Measurements from ENCODE around the gene GDPD1.
"Not testable (repeated sequence)": the region's sequence is repeated elsewhere in the genome, so short reads cannot be mapped to it uniquely, and the experiment has no call there.

GDPD1 gene

DNA sequence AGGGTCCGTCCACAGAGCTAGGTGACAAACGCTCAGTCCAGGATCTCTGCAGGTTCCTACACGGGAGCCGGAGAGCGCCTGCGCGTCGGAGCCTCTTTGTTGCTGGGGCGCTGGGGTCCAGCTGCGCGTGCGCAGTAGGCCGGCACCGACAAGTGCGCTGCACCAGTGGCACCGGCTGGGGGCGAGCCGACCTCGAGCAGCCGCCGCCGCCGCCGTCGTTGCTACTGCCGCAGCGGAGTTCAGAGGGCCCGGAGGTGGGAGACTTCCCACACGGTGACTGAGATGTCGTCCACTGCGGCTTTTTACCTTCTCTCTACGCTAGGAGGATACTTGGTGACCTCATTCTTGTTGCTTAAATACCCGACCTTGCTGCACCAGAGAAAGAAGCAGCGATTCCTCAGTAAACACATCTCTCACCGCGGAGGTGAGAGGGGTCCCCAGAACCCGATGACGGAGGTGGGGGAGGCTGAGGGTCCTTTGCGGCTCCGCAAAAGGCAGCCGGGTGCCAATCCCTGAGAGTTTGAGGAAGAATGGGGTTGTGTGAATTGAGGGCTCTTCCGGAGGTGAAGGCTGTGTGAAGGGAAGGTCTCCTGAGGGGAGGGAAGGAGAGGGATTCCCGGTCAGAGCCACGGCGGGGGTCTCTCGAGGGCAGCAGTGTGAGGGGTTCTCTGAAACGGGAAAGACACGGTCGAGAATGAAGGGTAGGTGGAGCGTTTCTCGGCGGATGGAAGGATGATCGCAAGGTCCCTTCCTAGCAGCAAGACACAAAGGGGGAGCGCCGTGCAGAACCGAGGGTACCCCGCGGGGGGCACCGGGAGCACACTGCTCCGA, at the start of gene GDPD1:
TSS of gene GDPD1 (plus strand) at position 184 of the 831 bp plus-strand sequence. CDS start at position 283, 99 bp downstream.
- DNase-seq: peak; percentile 57

DNA sequence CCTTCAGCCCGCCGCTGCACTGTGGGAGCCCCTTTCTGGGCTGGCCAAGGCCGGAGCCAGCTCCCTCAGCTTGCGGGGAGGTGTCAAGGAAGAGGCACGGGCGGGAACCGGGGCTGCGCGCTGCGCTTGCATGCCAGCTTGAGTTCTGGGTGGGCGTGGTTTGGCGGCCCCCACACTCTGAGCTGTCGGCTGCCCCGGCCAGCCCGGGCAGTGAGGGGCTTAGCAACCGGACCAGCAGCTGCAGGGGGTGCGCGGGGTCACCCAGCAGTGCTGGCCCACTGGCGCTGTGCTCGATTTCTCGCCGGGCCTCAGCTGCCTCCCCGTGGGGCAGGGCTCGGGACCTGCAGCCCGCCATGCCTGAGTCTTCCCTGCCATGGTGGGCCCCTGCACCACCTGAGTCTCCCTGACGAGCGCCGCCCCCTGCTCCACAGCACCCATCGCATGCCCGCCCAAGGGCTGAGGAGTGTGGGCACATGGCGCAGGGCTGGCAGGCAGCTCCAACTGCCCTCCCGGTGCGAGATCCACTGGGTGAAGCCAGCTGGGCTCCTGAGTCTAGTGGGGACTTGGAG, 47.8 kb upstream of the GDPD1 start:
- no peak for DNase-seq

DNA sequence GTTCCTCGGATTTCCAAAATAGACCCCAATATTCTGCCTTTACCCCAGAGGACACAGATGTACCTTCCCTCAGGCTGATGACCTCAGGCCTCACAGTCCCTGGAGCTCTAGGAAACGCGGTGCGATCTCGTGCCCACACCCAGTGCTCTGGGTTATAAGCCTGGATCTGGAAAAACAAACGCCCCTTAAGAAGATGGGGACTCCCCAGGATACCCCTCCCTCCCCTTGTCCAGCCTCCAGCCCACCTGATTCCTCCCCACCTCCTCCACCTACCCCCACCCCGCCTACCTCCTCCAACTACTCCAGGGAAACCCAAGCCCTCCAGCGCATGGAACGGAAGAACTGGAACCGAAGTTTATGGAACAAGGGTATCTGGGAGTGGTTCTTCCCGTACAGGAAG, 45.6 kb upstream of the GDPD1 start:
- no peak for DNase-seq

- DNase-seq: no peak
Measured at GRCh38 chr17:59175076-59175475, 45.2 kb upstream of the GDPD1 start.

DNA sequence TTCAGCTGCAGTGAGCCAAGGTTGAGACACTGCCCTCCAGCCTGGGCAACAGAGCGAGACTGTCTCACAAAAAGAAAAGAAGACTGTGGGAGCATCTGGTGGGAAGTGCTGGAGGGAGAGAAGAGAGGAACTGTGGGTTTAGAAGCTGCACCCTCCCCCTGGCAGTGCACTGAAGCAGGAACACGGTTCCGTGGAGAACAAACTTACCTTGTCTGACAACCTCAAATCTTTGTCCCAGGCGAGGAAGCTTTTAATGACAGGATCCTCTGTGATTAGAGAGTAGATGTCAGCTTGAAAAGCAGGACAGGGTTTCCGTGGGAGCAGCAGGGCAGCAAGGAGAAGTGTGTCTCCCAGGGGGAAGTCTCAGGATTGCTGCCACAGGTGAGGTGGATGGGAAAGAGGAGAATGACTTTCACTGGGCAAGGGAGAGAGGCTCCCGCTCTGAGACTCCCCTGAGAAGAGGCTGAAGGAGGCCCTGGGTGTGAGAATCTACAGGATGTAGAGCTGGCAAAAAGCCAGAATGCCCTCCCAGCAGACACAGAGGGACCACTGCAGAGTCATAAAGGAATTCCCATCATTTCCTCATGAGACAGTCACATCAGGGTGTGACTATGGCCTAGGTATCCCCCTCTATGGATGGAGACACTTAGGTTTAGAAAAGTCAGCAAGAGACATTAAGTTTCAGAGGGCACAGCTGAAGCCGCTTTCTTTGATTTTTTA, 41.9 kb upstream of the GDPD1 start:
- DNase-seq: no peak

DNA sequence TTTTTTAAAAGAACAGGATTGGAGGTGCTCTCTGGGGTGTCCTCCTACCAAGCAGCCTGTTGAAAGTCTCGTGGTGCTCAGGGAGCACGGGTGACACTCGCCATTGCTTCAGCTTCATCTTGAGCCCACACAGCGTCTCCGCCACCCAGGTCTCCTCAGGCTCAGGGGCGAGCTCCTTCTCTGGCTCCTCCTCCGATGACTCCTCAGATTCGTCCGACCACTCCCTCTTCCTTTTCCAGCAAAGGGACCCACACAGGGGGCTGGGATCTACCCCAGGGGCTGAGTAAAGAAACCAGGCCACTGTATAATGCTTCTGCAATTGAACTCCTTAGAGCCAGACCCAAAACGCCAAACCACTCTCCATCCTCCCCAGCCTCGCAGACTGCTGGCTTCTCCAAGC, 40.7 kb upstream of the GDPD1 start:
- DNase-seq: not testable (repeated sequence)

DNA sequence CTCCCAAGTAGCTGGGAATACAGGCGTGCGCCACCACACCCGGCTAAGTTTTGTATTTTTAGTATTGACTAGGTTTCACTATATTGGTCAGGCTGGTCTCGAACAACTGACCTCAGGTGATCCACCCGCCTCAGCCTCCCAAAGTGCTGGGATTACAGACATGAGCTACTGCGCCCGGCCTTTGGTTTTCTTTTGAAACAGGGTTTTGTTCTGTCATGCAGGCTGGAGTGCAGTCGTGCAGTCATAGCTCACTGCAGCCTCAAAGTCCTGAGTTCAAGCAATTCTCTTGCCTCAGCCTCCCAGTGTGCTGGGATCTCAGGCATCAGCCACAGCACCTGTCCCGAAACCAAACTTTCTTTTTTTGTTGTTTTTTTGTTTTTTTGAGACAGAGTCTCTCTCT, 39.7 kb upstream of the GDPD1 start:
- no peak for DNase-seq

- DNase-seq: no peak
Measured at GRCh38 chr17:59181481-59181880, 38.8 kb upstream of the GDPD1 start.

- no peak for DNase-seq
Measured at GRCh38 chr17:59185997-59186396, 34.3 kb upstream of the GDPD1 start.

GRCh38 chr17:59186850-59187249, 33.5 kb upstream of the GDPD1 start:
- DNase-seq: no peak

DNA sequence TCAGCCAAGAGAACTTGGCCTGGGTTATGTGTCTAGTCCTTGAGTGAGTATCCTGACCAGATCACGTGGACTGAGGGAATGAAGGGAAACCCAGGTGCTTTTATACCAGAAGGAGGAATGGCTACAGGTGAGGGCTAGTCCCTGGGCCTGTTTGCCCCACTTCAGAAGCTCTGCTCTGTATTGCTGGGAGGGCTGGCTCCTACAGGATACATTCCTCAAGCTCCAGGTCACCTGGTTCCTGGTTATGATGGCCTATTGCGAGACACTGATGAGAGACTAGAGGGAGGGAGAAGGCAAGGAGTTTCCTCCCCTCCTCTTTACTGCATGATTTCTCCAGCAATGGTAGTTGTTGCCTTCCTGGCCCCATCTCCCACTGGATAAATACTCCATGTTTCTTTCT, 29.5 kb upstream of the GDPD1 start:
- no peak for DNase-seq

- no peak for DNase-seq
Measured at GRCh38 chr17:59193336-59193862, 26.9 kb upstream of the GDPD1 start.

DNA sequence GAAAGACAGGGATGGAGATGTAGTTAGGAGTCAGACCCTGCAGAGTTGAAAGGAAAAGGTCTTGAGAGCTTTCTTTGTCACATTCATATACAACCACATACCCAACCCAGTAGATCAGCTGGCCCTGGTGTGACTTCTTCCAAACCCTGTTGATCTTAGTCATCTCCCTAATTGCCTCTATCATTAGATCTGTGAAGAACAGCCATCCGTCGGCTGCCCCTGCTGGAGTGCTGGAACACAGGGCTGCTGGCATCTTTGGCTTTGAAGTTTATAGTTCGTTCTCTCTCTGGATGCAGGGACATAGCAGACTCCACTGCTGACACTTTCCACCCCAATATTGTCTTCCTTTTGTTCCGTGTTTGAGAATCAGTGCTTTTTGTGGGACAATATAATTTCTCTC, 20.9 kb upstream of the GDPD1 start:
- no peak for DNase-seq

DNA sequence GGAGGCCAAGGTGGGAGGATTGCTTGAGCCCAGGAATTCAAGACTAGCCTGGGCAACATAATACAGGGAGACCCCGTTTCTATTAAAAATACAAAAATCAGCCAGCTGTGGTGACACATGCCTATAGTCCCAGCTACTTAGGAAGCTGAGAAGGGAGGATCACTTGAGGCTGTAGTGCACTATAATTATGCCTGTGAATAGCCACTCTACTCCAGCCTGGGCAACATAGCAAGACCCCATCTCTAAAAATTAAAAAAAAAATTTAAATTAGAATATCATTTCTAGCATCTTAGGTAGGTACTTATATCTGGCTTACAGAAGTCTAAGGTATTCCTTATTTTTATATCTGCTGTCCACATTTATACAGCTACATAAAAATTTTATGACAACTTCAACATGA, 18.0 kb upstream of the GDPD1 start:
- DNase-seq: no peak

- no peak for DNase-seq
Measured at GRCh38 chr17:59219370-59219769, 941 bp upstream of the GDPD1 start.

GRCh38 chr17:59219992-59220327, 351 bp upstream of the GDPD1 start:
- DNase-seq: no peak

DNA sequence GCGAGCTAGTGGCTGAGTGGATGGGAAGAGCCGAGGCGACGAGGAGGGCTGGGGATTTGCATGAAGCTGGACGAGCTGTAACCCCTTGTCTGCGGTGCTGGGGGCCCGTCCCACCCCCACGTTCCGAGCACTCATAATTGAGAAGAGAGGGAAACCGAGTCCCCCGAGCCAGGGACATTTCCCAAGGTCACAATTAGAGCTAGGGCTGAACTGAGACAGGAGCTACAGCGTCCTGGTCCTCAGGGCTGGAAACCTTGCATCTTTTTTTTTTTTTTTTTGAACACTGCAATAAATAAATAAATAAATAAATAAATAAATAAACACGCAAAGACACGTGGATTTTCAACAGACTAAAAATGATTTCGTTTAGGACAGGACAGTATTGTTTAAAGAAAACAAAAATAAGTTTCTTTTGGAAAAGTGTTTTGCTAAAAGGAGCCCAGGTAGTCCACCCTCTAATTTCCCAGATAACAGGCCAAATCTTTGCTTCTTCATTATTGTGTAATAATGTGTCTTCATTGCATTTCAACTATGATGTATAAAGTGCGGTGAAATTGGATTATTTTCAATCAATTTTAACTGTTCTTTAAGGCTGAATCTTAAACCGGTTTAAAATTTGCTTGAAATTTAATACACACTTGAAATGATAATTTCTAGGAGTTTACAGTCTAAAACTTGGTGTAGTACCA, 992 bp downstream of the GDPD1 start:
- no peak for DNase-seq

DNA sequence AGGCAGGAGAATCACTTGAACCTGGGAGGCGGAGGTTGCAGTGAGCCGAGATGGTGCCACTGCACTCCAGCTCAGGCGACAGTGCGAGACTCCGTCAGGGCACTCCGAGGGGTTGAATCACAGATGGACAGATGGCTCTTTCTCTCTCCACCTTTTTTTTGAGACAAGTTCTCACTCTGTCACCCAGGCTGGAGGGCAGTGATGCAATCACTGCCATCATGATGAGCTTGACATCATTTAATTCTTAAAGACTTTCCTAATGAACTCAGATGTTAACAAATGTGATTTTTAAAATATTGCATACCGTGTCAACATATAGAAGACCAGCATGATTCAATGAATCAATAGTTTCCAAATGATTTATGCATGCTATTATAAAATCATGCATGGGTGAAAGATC, 3.5 kb downstream of the GDPD1 start:
- no peak for DNase-seq

DNA sequence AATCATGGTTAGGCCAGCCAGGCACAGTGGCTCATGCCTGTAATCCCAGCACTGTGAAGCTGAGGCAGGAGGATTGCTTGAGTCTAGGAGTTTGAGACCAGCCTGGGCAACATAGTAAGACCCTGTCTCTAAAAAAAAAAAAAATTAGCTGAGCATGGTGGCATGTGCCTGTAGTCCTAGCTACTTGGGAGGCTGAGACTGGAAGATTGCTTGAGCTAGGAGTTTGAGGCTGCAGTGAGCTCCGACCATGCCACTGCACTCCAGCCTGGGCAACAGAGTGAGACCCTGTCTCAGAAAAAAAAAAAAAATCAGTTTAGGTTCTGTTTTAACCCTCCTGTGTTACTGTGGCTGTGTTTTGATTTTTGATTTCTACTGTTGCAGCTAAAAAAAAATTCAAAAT, 8.3 kb downstream of the GDPD1 start:
- DNase-seq: not testable (repeated sequence)

DNA sequence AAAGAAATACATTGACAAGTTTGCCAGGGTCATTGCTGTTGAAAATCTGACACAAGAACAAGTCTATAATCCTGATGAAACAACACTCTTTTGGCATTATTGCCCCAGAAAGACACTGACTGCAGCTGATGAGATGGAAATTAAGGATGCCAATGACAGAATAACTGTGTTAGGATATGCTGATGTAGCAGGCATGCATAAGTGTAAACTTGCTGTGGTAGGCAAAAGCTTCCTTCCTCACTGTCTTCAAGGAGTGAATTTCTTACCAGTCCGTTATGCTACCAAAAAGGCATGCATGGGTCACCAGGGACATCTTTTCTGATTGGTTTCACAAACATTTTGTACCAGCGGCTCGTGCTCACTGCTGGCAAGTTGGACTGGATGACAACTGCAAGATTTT, 10.5 kb downstream of the GDPD1 start:
- DNase-seq: no peak

GRCh38 chr17:59234631-59235030, 14.3 kb downstream of the GDPD1 start:
- DNase-seq: no peak

DNA sequence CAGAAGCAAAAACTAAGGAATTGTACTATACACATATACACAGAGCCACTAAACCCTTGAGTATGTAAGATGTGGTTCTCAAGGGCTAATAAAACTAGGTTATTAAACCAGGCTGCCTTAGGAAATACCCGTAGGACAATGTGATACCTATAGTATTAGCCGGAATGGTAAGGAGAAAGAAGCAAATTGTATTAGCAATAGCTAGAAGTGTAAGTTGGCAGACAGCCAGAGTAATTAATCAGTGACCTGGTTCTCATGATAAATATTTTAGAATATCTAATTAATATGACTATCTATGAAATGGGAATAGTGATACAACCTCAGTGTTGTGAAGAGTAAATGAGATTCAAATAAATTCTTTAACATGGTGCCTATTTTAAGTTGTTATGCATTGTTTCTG, 18.6 kb downstream of the GDPD1 start:
- no peak for DNase-seq

GRCh38 chr17:59244081-59244480, 23.8 kb downstream of the GDPD1 start:
- DNase-seq: no peak
